Effector CD4-positive, alpha-beta T cell (primary cell): ENCODE results near the gene TRPM3.
A peak's percentile ranks its signal among the peaks of the same experiment; 100 is the strongest.

ENCODE experiments used
- DNase-seq: peaks from one replicate; pipeline ENCODE4 v3.0.0-alpha.2; 2020

TRPM3 gene

DNA sequence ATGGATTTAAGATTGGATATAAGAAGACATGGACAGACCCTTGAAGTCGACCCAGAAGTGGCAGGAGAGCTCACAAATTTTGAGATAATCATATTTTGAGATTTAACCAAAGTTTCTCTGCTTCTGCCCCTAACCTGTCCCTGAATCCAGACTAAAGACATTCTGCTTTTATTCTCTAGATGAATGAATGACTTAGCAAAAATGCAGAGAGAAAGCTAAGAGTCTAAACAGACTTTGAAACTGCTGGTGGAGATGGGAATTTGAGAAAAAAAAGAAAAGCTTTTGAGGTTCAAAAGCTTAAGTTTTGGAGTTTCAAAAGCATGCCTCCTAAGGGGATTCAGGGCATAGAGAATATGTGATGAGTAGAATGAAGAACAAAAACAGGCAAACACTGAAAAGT lies 621.8 kb downstream of the TRPM3 start:
- DNase-seq, result no peak

- no peak for DNase-seq
Measured at GRCh38 chr9:70498866-70499265, 622.6 kb downstream of the TRPM3 start.

- no peak for DNase-seq
Measured at GRCh38 chr9:70496244-70496643, 625.2 kb downstream of the TRPM3 start.

DNA sequence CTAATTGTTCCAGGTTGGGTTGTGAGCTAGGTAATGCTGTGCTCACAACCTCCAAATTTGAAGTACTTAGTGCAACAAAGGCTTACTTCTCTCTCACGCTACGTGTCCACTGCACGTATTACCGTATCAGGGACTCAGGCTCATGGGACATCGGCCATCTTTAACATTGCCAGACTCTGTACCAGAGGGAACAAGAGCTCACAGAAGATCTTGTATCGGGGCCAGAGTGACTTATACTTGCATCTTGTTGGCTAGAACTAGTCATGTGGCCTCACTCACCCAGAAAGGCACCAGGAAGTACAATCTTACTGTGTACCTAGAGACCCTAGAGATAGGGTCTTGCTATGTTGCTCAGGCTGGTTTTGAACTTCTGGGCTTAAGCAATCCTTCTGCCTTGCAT lies 625.9 kb downstream of the TRPM3 start:
- no peak for DNase-seq

GRCh38 chr9:70494221-70494620 lies 627.2 kb downstream of the TRPM3 start:
- DNase-seq, result no peak

GRCh38 chr9:70493029-70493428 lies 628.4 kb downstream of the TRPM3 start:
- DNase-seq, result no peak

- no peak for DNase-seq
Measured at GRCh38 chr9:70492319-70492777, 629.1 kb downstream of the TRPM3 start.

DNA sequence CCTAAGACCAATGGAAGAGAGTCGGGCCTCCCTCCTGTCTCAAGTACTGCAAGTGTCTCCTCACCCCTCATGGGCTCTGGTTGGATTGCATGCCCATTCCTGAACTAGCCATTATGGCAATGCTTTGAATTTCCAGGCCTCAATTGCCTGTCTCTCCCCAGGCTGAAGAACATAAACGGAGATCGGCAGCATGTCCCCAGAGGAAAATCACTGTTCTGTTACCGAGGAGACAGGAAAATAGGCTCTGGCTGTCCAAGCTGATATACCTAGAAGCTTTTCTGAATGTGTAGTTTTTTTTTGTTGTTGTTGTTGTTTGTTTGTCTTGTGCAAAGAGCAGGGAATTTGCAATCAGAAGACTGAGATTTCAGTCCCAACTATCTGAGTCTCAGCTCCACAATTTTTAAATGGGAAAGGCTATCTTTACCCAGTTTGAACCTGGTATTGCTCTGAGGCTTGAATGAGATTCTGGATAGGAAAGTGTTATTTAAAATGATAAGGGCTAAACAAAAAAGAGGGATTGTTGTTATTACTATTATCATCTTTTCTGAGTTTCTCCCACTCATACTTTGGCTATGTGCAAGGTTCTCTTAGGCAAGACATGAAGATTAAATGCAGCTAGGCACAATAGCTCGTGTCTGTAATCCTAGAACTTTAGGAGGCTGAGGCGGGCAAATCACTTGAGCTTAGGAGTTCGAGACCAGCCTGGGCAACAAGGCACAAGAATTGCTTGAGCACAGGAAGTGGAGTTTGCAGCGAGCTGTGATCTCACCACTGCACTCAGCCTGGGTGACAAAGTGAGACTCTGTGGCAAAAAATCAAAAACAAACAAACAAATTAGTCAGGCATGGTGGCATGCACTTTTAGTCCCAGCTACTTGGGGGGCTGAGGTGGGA lies 629.7 kb downstream of the TRPM3 start:
- DNase-seq, result no peak

DNA sequence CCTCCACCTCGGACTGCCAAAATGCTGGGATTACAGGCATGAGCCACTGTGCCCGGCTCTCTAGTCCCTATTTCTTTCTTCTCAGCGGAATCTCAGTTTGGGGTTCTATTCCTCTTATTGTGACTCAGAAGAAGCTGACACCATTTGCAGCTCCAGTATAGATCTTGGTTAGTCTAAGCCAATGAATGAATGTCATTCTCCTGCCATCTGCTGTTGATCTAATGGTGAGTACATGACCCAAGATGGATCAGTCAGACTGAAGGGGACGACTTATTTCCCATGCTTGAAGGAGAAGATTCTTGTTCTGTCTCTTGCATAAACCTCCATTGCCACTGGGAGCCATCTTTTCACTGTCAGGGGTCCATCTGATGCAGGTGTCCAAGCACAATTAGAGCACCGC lies 630.9 kb downstream of the TRPM3 start:
- no peak for DNase-seq

DNA sequence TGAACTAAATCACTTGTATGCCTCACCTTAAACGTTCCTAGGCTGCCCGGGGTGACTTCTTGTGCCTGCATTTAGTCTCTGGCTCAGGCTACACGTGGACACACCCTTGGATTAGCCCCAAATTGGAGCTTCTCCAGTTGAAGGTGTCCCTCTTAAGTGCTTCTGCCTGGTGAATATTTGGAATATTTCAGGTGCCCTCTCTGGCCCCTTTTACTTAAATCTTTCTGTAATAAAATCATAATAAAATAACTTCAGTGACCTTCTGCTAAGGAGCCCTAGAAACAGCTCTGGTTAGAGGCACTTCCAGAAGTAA lies 632.7 kb downstream of the TRPM3 start:
- DNase-seq, result no peak

DNA sequence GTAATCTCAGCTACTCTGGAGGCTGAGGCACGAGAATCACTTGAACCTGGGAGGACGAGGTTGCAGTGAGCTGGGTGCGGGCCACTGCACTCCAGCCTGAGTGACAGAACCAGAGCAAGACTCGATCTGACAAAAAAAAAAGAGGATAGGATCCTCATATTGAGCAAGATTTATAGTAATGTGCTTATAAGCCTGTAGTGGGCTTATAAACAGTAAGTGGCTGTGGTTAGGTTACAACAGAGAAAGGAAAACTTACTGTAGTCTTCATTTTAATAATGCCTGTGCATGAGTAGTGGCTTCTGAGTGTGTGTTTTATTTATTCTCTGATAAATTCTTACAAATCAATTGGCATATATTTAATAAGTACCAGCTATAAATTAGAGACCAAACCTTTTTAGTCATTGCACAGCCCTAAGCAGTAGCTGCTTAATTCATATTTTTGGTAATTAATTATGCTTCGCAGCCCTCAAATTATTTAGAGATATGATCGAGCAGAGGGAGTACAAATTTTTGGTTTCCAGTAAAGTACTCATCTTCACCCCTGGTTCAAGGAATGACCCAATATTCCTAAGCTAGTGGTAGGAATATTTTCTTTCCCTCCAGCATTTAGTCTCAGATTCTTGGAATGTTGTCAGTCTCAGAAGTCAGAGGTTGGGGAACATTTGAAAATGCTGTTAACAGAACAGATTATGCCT lies 633.2 kb downstream of the TRPM3 start:
- no peak for DNase-seq

- DNase-seq, result no peak
Measured at GRCh38 chr9:70486127-70486526, 635.3 kb downstream of the TRPM3 start.

DNA sequence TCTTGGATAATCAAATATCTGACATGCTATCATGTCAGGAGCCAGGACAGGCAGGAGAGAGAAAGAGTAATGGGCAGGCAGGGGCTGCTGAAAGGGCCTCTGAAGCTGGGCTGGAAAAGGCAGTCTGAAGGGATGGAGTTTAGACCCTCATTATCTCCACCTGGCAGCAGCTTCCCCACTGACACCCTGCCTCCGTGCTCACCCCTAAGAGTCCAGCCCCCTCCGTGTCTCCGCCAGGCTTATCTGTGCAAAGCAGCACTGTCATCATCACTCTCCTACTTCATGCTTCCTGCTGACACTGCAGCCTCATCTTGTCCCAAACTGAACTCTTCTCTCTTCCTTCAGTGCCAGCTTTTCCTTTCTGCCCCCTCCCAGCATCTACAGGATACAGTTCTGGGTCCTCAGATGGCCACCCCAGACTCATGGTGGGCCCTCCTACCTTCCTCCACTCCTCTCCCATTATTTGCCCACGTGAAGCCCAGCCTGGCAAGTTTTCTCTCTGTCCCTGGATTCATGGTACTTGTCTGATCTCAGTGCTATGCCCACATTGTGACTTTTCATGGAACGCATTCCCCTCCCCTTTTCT lies 636.1 kb downstream of the TRPM3 start:
- DNase-seq, result no peak

DNA sequence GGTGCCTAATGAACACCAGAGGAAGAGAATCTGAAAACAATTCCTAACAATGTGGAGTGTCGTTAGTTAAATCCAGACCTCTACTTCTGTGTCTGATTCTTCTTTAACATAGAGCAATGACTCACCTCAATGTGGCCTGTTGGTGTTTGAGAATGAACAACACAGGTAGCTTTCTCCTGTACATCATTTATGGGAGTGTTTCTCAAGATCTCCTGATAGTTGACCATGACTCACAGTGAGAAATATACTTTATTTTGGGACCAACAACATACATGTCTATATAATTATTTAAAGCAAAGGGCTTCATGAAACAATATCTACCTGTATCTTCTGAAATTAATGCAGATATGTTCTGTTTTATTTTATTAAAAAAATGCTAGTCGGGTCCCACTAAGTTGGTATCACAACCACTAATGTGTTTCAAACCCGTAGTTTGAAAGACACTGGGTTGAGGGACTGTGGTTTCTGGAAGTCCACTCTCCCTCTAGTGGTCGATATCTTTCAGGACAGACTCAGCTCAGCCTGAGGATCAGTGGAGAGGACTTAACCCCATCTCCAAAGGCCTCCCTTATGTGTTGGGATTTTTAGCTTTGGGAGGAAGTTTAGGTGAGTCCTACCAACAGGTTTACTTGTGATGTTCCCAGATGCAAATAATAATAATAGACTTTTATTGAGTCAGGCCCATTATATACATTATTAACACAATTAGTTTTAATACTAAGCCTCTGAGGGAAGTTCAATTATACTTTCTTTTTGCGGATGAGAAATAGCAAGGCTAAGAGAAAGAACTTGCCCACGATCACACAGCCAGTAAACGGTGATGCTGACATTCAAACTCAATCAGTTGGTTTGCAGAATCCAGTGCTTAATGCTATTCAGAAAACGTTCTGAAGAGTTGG lies 636.9 kb downstream of the TRPM3 start:
- peak; percentile 7 for DNase-seq

DNA sequence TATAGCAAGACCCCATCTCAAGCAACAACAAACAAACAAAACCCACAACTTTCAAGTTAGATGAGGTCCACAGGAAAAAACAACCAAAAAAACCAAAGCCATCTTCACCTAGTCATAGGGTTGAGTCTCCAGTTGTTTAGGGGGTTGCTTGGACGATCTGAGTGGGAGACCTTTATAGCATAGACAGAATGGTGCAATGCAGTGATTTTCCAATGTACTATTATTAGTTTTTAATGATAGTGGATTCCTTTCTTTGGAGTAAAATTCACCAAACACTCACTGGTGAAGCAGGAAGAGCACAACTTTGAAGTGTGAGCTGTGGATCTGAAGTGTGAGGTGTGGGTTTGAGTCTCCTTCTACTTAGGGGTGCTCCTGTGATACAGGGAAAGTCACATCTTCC lies 640.0 kb downstream of the TRPM3 start:
- DNase-seq, result no peak

GRCh38 chr9:70480405-70480980 lies 640.9 kb downstream of the TRPM3 start:
- no peak for DNase-seq

DNA sequence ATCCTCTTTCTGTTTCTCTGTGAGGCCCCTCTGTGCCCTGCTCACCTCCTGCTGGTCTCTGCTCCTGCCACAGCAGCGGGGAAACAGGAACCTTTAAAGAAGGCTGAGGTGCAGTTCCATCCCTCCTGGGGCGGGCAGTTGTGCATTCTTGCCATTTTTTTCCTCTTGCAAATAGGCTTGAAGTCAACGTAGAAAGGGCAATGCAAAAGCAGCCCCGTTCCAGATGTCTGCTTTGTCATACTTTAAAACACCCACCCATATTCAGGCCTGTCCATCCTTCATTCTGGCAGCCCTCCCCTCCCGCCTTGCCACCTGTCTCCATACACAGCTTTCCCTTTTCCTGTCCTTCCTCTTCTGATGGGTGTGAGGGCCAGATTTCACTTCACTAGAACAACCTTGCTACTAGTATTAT lies 641.5 kb downstream of the TRPM3 start:
- no peak for DNase-seq
